Ramos (cell line): ENCODE measurements around the gene NELFB.

Experiments used
- in situ Hi-C: fragments of 300-500 bp; cut with MboI; formaldehyde crosslinking; loops from one replicate; pipeline ENCODE4 v1.14.3; 2022; ENCODE audit warnings: low sequenced_read_pairs; ENCODE audit not compliant: unreplicated experiment

NELFB gene

GRCh38 chr9:137262909-137263285, 7.8 kb downstream of the NELFB start:
- in situ Hi-C loops, result no loop called here

DNA sequence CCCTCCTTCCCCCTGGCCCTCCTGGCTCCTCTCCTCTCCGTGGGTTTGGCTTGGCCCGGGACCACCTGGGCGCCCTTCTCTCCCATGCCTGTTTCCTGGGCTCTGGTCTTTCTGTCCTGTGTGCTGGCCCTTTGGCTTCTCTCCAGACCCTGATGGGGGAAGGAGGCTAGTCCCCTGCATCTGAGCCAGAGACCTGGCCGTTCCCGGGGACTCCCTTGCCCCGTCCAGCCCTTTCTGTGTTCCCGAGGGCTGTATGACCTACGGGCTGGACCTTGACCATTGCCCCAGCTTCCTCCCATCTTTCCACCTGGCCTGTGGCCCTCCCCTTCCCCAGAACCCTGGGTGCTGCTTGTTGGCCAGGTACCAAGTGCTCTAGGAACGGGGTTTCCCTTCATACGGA, 8.4 kb downstream of the NELFB start:
- in situ Hi-C loops, result no loop called here

GRCh38 chr9:137264067-137264466, 8.9 kb downstream of the NELFB start:
- in situ Hi-C loops, result no loop called here

DNA sequence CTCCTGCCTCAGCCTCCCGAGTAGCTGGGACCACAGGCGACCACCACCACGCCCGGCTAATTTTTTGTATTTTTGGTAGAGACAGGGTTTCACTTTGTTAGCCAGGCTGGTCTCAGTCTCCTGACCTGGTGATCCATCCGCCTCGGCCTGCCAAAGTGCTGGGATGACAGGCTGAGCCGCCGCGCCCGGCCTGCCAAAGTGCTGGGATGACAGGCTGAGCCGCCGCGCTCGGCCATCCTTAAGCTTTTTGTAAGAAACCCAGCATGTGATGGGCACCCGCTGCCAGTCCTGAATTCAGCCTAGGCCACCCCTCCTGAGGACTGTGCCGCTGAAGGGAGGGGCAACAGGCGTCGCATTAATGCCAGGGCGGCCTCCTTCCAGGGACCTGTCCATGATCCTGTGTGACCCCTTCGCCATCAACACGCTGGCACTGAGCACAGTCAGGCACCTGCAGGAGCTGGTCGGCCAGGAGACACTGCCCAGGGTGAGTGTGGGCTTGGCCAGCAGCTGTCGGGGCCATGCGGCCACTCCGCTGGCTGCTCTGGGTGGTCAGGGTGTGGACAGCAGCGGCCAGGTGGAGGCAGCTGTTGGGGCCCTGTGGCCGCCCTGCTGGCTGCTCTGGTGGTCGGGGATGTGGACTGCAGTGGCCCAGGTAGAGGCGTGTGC, 10.5 kb downstream of the NELFB start:
- in situ Hi-C loops, result no loop called here

GRCh38 chr9:137266162-137266527, 11.0 kb downstream of the NELFB start:
- in situ Hi-C loops, result no loop called here

GRCh38 chr9:137266585-137267453, 11.7 kb downstream of the NELFB start:
- in situ Hi-C loops, result no loop called here

GRCh38 chr9:137267933-137268355, 12.8 kb downstream of the NELFB start:
- in situ Hi-C loops, result no loop called here

DNA sequence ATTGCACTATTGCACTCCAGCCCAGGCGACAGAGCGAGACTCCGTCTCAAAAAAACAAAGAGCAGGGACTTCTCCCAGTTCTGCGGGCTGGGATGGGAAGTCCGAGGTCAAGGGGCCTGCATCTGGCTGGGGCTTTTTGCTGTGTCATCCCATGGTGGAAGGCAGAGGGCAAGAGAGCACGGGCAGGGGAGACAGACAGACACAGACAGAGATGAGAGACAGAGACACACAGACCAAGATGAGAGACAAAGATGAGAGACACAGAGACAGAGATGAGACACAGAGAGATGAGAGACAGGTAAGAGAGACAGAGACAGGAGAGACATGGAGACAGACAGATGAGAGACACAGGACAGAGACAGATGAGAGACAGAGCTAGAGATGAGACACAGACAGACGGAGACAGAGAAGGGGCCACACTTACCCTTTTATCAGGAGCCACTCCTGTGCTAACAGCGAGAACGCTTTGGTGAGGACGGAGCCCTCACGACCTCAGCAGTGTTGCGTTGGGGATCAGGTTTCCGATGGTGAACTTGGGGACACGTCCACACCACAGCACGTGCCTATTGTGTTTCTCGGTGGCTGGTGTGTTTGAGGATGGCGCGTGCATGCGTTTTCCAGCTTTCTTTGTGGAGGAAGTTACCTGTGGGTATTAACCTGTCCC, 13.5 kb downstream of the NELFB start:
- in situ Hi-C loops, result no loop called here

DNA sequence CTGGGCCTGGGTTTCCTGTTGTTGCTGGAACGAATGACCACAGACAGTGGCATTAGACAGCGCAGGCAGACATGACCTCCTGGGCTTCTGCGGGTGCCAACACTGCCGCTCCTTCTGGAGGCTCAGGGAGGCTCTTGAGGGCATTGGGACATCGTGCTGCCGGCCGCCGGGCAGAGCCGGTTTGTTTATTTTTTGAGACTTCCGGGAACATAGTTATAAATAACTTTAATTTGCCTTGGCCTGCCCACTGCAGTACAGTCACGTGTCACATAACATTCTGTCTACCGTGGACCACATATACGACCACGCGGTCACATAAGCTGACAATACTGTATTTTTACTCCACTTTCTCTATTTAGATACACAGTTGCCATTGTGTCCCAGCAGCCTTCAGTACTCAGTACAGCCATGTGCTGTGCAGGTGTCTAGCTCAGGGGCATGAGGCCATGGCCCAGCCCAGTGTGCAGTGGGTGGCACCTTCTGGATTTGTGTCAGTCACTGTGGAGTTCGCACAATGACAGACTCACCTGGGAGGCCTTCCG, 14.2 kb downstream of the NELFB start:
- in situ Hi-C loops, result no loop called here

DNA sequence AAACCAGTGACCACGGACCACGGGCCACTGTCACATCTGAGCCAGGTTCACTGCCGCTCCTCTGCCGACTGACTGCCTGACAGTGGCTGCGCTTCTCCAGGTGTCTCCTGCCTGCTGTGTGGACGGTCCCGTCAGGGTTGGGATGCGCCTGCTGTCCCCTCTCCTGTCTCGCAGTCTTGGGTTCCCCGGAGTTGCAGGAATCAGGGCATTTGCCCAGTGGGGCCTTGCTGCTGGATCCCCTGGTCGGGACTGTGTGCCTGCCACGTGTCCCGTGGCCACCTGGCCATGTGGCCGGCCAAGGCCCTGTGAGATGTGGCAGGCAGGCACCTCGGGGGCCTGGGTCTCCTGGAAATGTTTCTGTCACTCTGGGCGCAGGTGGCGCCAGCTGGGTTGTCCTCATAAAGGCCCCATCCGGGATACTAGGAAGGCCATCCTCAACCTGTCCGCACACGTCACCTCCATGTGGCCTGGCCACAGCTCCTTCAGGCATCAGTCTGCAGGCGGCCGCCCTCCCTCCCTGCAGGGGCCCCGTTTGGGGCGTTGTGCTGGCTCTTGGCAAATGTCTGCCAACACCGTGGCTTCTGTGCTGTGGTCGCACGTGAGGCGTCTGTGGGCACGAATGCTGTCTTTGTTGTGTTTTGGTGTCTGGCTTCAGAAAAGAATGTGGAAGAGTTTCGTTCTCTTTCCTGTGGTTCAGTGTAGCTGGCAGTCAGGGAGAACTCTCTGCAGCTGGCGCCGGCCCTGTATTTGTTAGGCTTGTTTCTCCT, 16.0 kb downstream of the NELFB start:
- in situ Hi-C loops, result no loop called here

GRCh38 chr9:137271696-137272076, 16.6 kb downstream of the NELFB start:
- in situ Hi-C loops, result no loop called here

DNA sequence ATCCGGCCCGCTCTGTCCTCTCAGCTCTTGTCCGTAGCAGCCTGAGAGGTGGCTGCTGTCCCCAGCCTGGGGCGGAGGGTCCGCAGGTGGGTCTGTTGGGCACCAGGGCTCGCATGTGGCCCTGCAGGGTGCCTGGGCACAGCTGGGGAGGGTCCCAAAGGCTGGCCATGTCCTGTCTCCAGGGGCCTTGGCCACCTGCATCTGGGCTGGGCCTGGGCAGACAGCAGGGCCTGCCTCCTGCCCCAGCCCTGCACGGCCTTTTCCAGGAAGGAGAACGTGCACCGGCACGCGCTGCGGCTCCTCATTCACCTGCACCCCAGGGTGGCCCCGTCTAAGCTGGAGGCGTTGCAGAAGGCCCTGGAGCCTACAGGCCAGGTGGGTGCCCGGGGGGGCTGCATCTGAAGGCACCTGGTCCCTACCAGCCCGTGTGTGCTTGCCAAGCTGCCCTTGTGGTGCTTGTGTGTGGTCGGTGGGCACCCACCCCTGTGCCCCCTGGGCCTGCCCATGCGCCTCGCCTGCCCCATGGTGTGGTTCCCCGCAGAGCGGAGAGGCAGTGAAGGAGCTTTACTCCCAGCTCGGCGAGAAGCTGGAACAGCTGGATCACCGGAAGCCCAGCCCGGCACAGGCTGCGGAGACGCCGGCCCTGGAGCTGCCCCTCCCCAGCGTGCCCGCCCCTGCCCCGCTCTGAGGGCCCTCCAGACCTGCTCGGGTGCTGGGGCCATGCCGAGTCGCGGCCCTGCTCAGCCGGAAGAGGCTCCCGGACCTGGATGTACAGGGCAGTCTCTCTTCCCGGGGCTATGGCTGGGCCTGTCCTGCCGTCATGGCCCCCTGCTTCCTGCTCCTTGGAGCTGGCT, 17.3 kb downstream of the NELFB start:
- in situ Hi-C loops, result no loop called here

- in situ Hi-C loops, result no loop called here
Observed at GRCh38 chr9:137273095-137273490, 18.0 kb downstream of the NELFB start.

GRCh38 chr9:137273611-137274320, 18.6 kb downstream of the NELFB start:
- in situ Hi-C loops, result no loop called here

DNA sequence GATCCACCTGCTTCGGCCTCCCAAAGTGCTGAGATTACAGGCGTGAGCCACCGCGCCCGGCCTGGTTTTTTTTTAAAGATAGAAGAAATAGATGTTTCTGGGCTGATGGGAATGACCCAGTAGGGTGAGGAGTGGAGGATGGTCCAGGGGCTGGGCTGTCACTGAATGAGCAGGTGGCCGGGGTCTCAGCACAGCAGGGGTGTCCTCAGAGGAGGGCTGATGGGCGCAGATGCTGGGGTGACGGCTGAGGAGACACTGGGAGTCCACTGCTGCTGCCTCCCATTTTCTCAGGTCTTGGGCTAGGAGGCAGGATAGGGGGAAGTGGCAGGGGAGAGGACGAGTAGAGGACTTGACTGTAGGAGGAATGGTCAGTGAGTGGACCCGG, 20.1 kb downstream of the NELFB start:
- in situ Hi-C loops, result no loop called here

DNA sequence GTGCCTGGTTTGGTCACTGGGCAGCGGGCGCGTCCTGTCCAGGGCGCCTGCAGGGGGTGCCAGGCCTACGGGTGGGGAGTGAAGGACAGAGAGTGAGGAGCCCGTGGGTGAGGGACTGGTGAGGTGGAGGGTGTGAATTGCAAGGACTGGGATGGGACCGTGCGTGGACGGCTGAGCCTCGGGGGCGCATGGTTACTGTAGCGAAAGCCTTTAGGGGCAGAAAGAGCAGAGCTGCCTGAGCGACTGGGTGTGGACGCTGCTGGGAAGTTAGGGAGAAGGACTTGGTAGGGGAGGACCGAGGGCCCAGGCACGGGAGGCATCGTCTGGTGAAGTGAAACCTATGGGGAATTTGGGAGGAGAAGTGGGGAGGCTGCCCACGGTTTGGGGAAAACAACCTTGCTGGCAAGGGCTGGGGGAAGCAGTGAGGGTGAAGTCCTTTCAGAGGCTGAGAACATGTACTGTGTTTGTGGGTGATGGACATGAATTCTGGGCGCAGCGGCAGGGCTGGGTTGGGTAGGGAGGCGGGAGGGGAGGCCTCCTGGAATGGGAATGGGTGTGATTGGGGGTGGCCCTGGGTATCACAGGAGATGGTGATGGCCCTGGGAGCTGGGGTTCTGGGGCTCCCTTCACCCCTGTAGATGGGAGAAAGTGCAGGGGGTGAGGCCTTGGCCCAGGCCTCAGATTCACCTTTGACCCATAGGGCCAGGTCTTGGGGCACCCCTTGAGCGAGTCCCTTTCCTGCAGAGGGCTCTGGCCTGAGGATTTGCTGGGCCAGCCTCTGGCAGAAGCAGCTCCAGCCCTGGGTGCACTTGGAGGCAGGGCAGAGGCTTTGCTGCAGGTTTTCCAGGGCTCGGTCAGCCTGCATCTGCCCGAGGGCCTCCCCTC, 20.7 kb downstream of the NELFB start:
- in situ Hi-C loops, result no loop called here

DNA sequence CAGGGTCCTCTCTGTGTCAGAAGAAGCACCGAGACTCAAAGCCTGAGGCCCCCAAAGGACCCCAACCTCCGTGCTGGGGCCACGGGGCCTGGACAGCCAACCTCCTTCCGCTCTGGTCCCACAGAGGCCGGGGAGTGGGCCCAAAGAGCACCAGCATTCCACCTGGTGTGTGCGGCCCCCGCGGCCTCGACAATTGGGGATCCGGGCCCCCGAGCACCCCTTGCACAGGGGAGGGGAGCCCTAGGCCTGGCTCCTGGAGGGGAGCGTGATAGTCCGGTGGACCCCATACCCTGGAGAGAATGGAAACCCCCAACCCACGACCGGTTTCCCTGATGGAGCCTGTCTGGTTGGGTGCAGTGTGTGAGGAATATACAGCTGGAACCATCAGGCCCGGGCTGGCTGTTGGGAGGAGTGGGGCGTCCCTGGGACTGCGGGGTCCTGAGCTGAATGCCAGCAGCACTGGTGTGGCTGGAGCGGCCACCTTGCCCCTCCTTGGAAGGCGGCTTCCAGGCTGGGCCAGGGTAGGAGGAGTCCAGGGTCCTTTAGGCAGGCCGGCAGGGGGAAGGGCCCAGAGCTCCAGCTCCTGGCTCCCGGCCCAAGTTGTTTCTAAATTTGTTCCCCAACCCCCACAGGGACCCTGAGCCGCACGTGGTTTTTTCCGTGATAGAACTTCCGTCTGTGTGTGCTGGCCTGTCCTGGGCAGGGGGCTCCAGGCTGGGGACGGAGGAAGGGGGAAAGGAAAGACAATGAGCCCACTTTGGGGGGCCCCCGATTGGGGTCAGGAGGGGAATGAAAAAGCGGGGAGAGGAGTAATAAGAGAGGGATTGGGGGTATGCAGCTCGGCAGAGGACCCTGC, 21.6 kb downstream of the NELFB start:
- in situ Hi-C loops, result no loop called here
